Measurements from ENCODE around the gene PADI3. TPM values are rescaled to one million over a fixed set of nuclear protein-coding genes. Genes with fewer than 3 reads are reported as not detected.

PADI3 gene
- total and polyA plus RNA-seq, 2 of the 13 experiments (the other 11 are each of a cell fraction or from before 2014, with no cell fraction given) = not detected

DNA sequence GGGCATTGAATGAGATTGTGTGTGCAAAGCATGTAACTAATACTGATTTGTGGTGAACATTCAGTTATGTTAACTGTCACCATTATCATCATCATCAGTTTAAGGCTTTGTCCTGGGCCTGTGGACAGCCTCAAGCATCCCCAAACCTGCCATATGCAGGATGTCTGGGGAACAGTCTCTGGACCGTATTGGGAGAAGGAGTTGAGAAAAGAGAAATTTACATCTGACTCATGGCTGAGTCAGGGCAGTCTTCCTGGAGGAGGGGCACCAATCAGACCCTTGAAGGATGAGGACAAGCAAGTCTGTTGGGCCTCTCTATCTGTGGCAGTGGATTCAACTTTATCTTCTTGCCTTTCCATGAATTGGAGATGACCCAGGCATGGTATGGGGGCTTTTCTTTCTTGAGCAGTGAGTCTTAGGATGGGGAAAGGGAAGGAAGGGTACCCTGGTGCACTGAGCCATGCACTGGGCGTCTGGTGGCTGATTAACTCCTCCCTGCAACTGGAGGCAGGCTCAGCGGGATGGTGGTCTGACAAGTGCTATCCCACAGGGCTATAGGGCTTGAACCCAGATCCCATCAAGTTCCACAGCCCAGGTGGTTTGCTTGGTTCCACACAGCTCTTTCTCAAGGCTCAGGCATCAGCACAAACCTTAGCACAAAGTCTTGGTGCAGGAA is 2.9 kb downstream of the PADI3 start:
- H3K9ac ChIP-seq (ENCODE audit: insufficient read depth, low read depth, low read length) = no peak overlapping the region
- no peak overlapping the region for H3K4me2 ChIP-seq (ENCODE audit: low read depth, low read length)
- ATAC-seq = no peak
- H3K4me3 ChIP-seq (replicated peaks in 1 of 3; ENCODE audit: insufficient read depth in 1 of 3, low read depth in 2 of 3, low read length in 3 of 3) = no peak overlapping the region
- POLR2A ChIA-PET = no interaction called here
- 8% methylated on average over 1 of the region's 3 CpGs for WGBS (ENCODE audit: low lambda C conversion rate)
- CTCF ChIA-PET (ENCODE audit: low intra/inter-chr PET ratio, low total read pairs) = no interaction called here
- no peaks in the 10 kb centered on the region for H4K20me1 ChIP-seq (ENCODE audit: insufficient read depth, low read length)
- H3K4me1 ChIP-seq (ENCODE audit: insufficient read depth, low read length) = no peaks in the 10 kb centered on the region
- peaks cover 0 to 29% of the 10 kb centered on the region in 2 experiments; a peak in 3 of 5 replicates for H3K27me3 ChIP-seq (ENCODE audit: control insufficient read depth in 1 of 2, insufficient read depth in 2 of 2, low read length in 2 of 2)
- no peak for FAIRE-seq
- no peaks in the 10 kb centered on the region for H3K9me3 ChIP-seq (ENCODE audit: low read length)
- no peak overlapping the region for H3K27ac ChIP-seq (ENCODE audit: extremely low read length, insufficient read depth, low read length)
- DNase-seq (ENCODE audit: low spot score) = no peak
- H3K36me3 ChIP-seq (replicated peaks in 1 of 2; ENCODE audit: control insufficient read depth in 1 of 2, insufficient read depth in 2 of 2, low read length in 2 of 2) = no peaks in the 10 kb centered on the region
- BruUV-seq (replicated peaks) = no TSS peak
- H2AFZ ChIP-seq (ENCODE audit: low read length) = no peak overlapping the region
- in situ Hi-C loops (cut with HindIII; ENCODE audit: extremely low pct_ligation_motif_present, low pct_unique_long_range_greater_than_20kb) = no loop called here
- H3K79me2 ChIP-seq (ENCODE audit: insufficient read depth, low read length) = no peaks in the 10 kb centered on the region
- TF ChIP-seq, protein P1, sequence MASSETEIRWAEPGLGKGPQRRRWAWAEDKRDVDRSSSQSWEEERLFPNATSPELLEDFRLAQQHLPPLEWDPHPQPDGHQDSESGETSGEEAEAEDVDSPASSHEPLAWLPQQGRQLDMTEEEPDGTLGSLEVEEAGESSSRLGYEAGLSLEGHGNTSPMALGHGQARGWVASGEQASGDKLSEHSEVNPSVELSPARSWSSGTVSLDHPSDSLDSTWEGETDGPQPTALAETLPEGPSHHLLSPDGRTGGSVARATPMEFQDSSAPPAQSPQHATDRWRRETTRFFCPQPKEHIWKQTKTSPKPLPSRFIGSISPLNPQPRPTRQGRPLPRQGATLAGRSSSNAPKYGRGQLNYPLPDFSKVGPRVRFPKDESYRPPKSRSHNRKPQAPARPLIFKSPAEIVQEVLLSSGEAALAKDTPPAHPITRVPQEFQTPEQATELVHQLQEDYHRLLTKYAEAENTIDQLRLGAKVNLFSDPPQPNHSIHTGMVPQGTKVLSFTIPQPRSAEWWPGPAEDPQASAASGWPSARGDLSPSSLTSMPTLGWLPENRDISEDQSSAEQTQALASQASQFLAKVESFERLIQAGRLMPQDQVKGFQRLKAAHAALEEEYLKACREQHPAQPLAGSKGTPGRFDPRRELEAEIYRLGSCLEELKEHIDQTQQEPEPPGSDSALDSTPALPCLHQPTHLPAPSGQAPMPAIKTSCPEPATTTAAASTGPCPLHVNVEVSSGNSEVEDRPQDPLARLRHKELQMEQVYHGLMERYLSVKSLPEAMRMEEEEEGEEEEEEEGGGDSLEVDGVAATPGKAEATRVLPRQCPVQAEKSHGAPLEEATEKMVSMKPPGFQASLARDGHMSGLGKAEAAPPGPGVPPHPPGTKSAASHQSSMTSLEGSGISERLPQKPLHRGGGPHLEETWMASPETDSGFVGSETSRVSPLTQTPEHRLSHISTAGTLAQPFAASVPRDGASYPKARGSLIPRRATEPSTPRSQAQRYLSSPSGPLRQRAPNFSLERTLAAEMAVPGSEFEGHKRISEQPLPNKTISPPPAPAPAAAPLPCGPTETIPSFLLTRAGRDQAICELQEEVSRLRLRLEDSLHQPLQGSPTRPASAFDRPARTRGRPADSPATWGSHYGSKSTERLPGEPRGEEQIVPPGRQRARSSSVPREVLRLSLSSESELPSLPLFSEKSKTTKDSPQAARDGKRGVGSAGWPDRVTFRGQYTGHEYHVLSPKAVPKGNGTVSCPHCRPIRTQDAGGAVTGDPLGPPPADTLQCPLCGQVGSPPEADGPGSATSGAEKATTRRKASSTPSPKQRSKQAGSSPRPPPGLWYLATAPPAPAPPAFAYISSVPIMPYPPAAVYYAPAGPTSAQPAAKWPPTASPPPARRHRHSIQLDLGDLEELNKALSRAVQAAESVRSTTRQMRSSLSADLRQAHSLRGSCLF (CRISPR knock-in tag; IDR thresholded peaks at IDR 0.05; ENCODE audit: borderline replicate concordance) = no peak
- TF ChIP-seq ZNF446 (CRISPR knock-in tag; IDR thresholded peaks at IDR 0.05) = no peak
- TF ChIP-seq ZNF232 (CRISPR knock-in tag; IDR thresholded peaks at IDR 0.05; ENCODE audit: borderline replicate concordance) = no peak
- TF ChIP-seq FOXJ3 (CRISPR knock-in tag; IDR thresholded peaks at IDR 0.05; ENCODE audit: borderline replicate concordance) = no peak
- TF ChIP-seq SNAPC2 (CRISPR knock-in tag; IDR thresholded peaks at IDR 0.05) = no peak
- intact Hi-C loops (cut with micrococcal nuclease; ENCODE audit: unreplicated experiment) = no loop called here

All from HepG2 (cell line).